Measurements from ENCODE around the gene RASA3.

- no peak for TF ChIP-seq GATA3 (IDR thresholded peaks at IDR 0.05; ENCODE audit: low read depth, low read length)
- TF ChIP-seq GATA2 (IDR thresholded peaks at IDR 0.05; ENCODE audit: low read depth, low read length), result no peak
These were observed 32.4 kb upstream of the RASA3 start for GRCh38 chr13:114164681-114165429.
